ENCODE measurements around the gene OR52B6. TPM values are rescaled to one million over a fixed set of nuclear protein-coding genes. Genes with fewer than 3 reads are reported as not detected.
"Not testable (repeated sequence)": the region's sequence is repeated elsewhere in the genome, so short reads cannot be mapped to it uniquely, and the experiment has no call there.

OR52B6 gene
- total RNA-seq, 2 donors from 2014 or later, result not detected

DNA sequence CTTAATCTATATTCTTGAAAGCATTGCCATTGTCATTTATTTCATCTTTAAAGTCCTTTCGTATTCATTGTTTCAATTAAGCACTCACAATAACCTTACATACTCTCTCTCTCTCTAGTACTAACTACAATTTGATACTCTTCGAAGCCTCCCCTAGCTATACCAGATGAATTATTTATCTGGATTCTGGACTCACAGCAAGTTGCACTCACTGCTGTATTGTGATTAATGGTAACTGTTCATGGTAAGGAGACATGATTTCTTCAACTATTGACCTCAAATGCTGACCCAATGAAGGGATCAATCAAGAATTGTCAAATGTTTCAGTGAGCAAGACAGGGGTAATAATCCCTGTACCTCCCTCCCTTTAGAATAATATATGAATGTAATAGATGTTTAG is 6.0 kb upstream of the OR52B6 start:
- ATAC-seq, result no peak
- Mint-ChIP-seq H3K27me3 (peaks cover 4% of the 10 kb centered on the region), H3K4me3 (no peak overlapping the region)

GRCh38 chr11:5575152-5575551 is 5.5 kb upstream of the OR52B6 start:
- ATAC-seq (no peak), DNase-seq (no peak)
- Mint-ChIP-seq H3K4me3 (no peak overlapping the region), H3K4me1 (no peaks in the 10 kb centered on the region), H3K36me3 (ENCODE audit: low read depth) (no peaks in the 10 kb centered on the region), H3K27me3 (peaks cover 4% of the 10 kb centered on the region), H3K27ac (no peak overlapping the region)
- H3K9me3 ChIP-seq (ENCODE audit: control insufficient read depth, low read length, poor library complexity, severe bottlenecking), result no peaks in the 10 kb centered on the region

More for the DNA sequence above, 6.0 kb upstream of the OR52B6 start:
- DNase-seq, result no peak
- H3K4me1 Mint-ChIP-seq, result no peaks in the 10 kb centered on the region
- H3K27ac Mint-ChIP-seq, result no peak overlapping the region
- H3K9me3 ChIP-seq (ENCODE audit: control insufficient read depth, low read length, poor library complexity, severe bottlenecking), result no peaks in the 10 kb centered on the region
- H3K36me3 Mint-ChIP-seq (ENCODE audit: low read depth), result no peaks in the 10 kb centered on the region

- no peak for ATAC-seq
- no peaks in the 10 kb centered on the region for H3K27me3 Mint-ChIP-seq
- no peaks in the 10 kb centered on the region for H3K4me1 Mint-ChIP-seq
- H3K27ac Mint-ChIP-seq, result no peak overlapping the region
- H3K36me3 Mint-ChIP-seq (ENCODE audit: low read depth), result no peaks in the 10 kb centered on the region
- no peak overlapping the region for H3K4me3 Mint-ChIP-seq
- H3K9me3 ChIP-seq (ENCODE audit: control insufficient read depth, low read length, poor library complexity, severe bottlenecking), result no peaks in the 10 kb centered on the region
- no peak for DNase-seq
These were observed 3.6 kb upstream of the OR52B6 start for GRCh38 chr11:5577101-5577500.

GRCh38 chr11:5581014-5581413 is 337 bp downstream of the OR52B6 start:
- no peak for DNase-seq
- Mint-ChIP-seq H3K4me3 (no peak overlapping the region), H3K27me3 (no peaks in the 10 kb centered on the region), H3K27ac (no peak overlapping the region), H3K36me3 (ENCODE audit: low read depth) (peaks cover 2% of the 10 kb centered on the region), H3K4me1 (no peaks in the 10 kb centered on the region)
- no peak for ATAC-seq
- H3K9me3 ChIP-seq (ENCODE audit: control insufficient read depth, low read length, poor library complexity, severe bottlenecking), result no peaks in the 10 kb centered on the region

GRCh38 chr11:5584458-5584857 is 3.8 kb downstream of the OR52B6 start:
- not testable (repeated sequence) for H3K27me3 Mint-ChIP-seq; DNase-seq; H3K36me3 Mint-ChIP-seq (ENCODE audit: low read depth); H3K4me1 Mint-ChIP-seq; ATAC-seq; H3K27ac Mint-ChIP-seq; H3K4me3 Mint-ChIP-seq; H3K9me3 ChIP-seq (ENCODE audit: control insufficient read depth, low read length, poor library complexity, severe bottlenecking)

GRCh38 chr11:5589906-5590305 is 9.2 kb downstream of the OR52B6 start:
- not testable (repeated sequence) for H3K27me3 Mint-ChIP-seq; H3K36me3 Mint-ChIP-seq (ENCODE audit: low read depth); ATAC-seq; H3K4me1 Mint-ChIP-seq; H3K27ac Mint-ChIP-seq; H3K9me3 ChIP-seq (ENCODE audit: control insufficient read depth, low read length, poor library complexity, severe bottlenecking); H3K4me3 Mint-ChIP-seq; DNase-seq

GRCh38 chr11:5591613-5592012 is 10.9 kb downstream of the OR52B6 start:
- ATAC-seq (no peak), DNase-seq (no peak)
- no peak overlapping the region for H3K27ac Mint-ChIP-seq
- peaks cover 4% of the 10 kb centered on the region for H3K4me1 Mint-ChIP-seq
- H3K4me3 Mint-ChIP-seq, result no peak overlapping the region
- peaks cover 4% of the 10 kb centered on the region for H3K27me3 Mint-ChIP-seq
- H3K36me3 Mint-ChIP-seq (ENCODE audit: low read depth), result peaks cover 2% of the 10 kb centered on the region
- no peaks in the 10 kb centered on the region for H3K9me3 ChIP-seq (ENCODE audit: control insufficient read depth, low read length, poor library complexity, severe bottlenecking)

- DNase-seq (no peak), ATAC-seq (no peak)
- Mint-ChIP-seq H3K36me3 (ENCODE audit: low read depth) (peaks cover 2% of the 10 kb centered on the region), H3K27me3 (peaks cover 14% of the 10 kb centered on the region), H3K4me3 (no peak overlapping the region), H3K27ac (no peak overlapping the region), H3K4me1 (peaks cover 6% of the 10 kb centered on the region)
- H3K9me3 ChIP-seq (ENCODE audit: control insufficient read depth, low read length, poor library complexity, severe bottlenecking), result no peaks in the 10 kb centered on the region
These were observed 11.9 kb downstream of the OR52B6 start for GRCh38 chr11:5592615-5593014.

GRCh38 chr11:5593146-5593545 is 12.5 kb downstream of the OR52B6 start:
- no peaks in the 10 kb centered on the region for H3K9me3 ChIP-seq (ENCODE audit: control insufficient read depth, low read length, poor library complexity, severe bottlenecking)
- DNase-seq (no peak), ATAC-seq (no peak)
- H3K4me1 Mint-ChIP-seq, result peaks cover 6% of the 10 kb centered on the region
- no peak overlapping the region for H3K4me3 Mint-ChIP-seq
- no peak overlapping the region for H3K27ac Mint-ChIP-seq
- peaks cover 19% of the 10 kb centered on the region for H3K27me3 Mint-ChIP-seq
- H3K36me3 Mint-ChIP-seq (ENCODE audit: low read depth), result peaks cover 2% of the 10 kb centered on the region

GRCh38 chr11:5596607-5597201 is 16.0 kb downstream of the OR52B6 start, which contains the start of gene TRIM6:
Gene TRIM6 (plus strand): TSS chr11:5596637. CDS start chr11:5596898, 261 bp downstream.
- no peak for ATAC-seq
- H3K36me3 Mint-ChIP-seq (ENCODE audit: low read depth), result no peaks in the 10 kb centered on the region
- DNase-seq, result no peak
- no peaks in the 10 kb centered on the region for H3K9me3 ChIP-seq (ENCODE audit: control insufficient read depth, low read length, poor library complexity, severe bottlenecking)
- peaks cover 6% of the 10 kb centered on the region for H3K4me1 Mint-ChIP-seq
- peaks cover 21% of the 10 kb centered on the region for H3K27me3 Mint-ChIP-seq
- H3K27ac Mint-ChIP-seq, result peak within 1 kb of the TSS; percentile 29
- H3K4me3 Mint-ChIP-seq, result peak within 1 kb of the TSS; percentile 80

DNA sequence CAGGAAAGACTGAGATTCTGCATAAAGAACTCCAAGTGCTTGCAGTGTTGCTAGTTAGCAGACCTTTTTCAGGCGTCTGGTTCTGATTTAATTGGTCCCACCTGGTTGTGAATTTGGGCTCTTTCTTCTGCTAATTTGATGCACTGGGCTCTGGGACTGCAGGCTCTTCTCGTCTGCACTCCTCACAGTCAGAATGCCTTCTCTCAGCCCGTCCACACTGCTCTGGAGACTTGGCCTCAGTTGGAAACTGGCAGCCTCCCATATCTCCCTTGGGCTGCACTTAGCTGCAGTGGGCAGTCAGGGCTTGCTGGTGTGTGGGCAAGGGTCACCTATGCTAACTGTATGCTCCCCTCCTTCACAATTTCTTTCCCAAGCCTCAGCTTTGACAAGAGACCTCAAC is 17.3 kb downstream of the OR52B6 start:
- ATAC-seq, result no peak
- Mint-ChIP-seq H3K4me3 (no peak overlapping the region), H3K27ac (no peak overlapping the region)

GRCh38 chr11:5600374-5600851 is 19.7 kb downstream of the OR52B6 start:
- ATAC-seq, result peak; percentile 96
- no peak overlapping the region for H3K4me3 Mint-ChIP-seq

More for the DNA sequence above, 17.3 kb downstream of the OR52B6 start:
- peaks cover 21% of the 10 kb centered on the region for H3K27me3 Mint-ChIP-seq
- H3K9me3 ChIP-seq (ENCODE audit: control insufficient read depth, low read length, poor library complexity, severe bottlenecking), result no peaks in the 10 kb centered on the region
- DNase-seq, result no peak
- no peaks in the 10 kb centered on the region for H3K36me3 Mint-ChIP-seq (ENCODE audit: low read depth)
- H3K4me1 Mint-ChIP-seq, result peaks cover 6% of the 10 kb centered on the region

DNA sequence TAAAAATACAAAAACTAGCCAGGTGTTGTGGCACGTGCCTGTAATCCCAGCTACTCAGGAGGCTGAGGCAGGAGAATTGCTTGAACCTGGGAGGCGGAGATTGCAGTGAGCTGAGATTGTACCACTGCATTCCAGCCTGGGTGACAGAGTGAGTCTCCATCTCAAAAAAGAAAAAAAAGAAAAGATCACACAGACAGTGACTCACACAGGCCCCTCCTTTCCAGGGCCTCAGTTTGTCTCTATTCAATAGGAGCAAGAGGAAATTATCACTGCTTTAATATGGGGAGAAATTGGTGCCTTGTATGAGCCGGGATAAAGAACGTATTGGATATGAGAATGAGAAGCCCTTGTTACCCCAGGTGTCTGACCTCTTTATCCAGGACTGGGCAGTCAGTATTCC is 22.1 kb downstream of the OR52B6 start:
- not testable (repeated sequence) for H3K4me3 Mint-ChIP-seq; ATAC-seq; H3K27me3 Mint-ChIP-seq; H3K9me3 ChIP-seq (ENCODE audit: control insufficient read depth, low read length, poor library complexity, severe bottlenecking); DNase-seq; H3K36me3 Mint-ChIP-seq (ENCODE audit: low read depth); H3K27ac Mint-ChIP-seq; H3K4me1 Mint-ChIP-seq

More at GRCh38 chr11:5600374-5600851, 19.7 kb downstream of the OR52B6 start:
- Mint-ChIP-seq H3K27me3 (peaks cover 21% of the 10 kb centered on the region), H3K27ac (no peak overlapping the region), H3K36me3 (ENCODE audit: low read depth) (no peaks in the 10 kb centered on the region), H3K4me1 (peaks cover 6% of the 10 kb centered on the region)
- peak; percentile 20 to 35 (median 20) for DNase-seq
- no peaks in the 10 kb centered on the region for H3K9me3 ChIP-seq (ENCODE audit: control insufficient read depth, low read length, poor library complexity, severe bottlenecking)

GRCh38 chr11:5603326-5603725 is 22.6 kb downstream of the OR52B6 start:
- Mint-ChIP-seq H3K36me3 (ENCODE audit: low read depth) (no peaks in the 10 kb centered on the region), H3K4me3 (no peak overlapping the region), H3K4me1 (peaks cover 3% of the 10 kb centered on the region), H3K27me3 (no peaks in the 10 kb centered on the region), H3K27ac (no peak overlapping the region)
- no peak for ATAC-seq
- H3K9me3 ChIP-seq (ENCODE audit: control insufficient read depth, low read length, poor library complexity, severe bottlenecking), result no peaks in the 10 kb centered on the region
- DNase-seq, result no peak

All from T-helper 17 cell (primary cell).